ENCODE data around the gene MIOX. TPM values are rescaled to one million over a fixed set of nuclear protein-coding genes. Genes with fewer than 3 reads are reported as not detected.

MIOX gene
- total and polyA plus RNA-seq, 2 of the 13 experiments (the other 11 are each of a cell fraction or from before 2014, with no cell fraction given): 1.5 to 2.9 TPM

GRCh38 chr22:50530877-50531545, 44.4 kb downstream of the MIOX start (continued):
- TF ChIP-seq ZNF343 (CRISPR knock-in tag; IDR thresholded peaks at IDR 0.05) (no peak), HMG20A (CRISPR knock-in tag; IDR thresholded peaks at IDR 0.05; ENCODE audit: borderline replicate concordance) (no peak), AHDC1 (CRISPR knock-in tag; IDR thresholded peaks at IDR 0.05; ENCODE audit: borderline replicate concordance) (no peak), ZNF230 (CRISPR knock-in tag; IDR thresholded peaks at IDR 0.05) (no peak), RERE (CRISPR knock-in tag; IDR thresholded peaks at IDR 0.05; ENCODE audit: low read depth) (peak; percentile 9; the same call in 1 of the 2 replicates), HOXA9 (CRISPR knock-in tag; IDR thresholded peaks at IDR 0.05; ENCODE audit: borderline replicate concordance) (0 out of 2 replicates have a peak, but pooled peaks have one; percentile 21), RBM22 (optimal IDR thresholded peaks at IDR 0.05; ENCODE audit: low read length) (peak; percentile 23), ZNF564 (CRISPR knock-in tag; IDR thresholded peaks at IDR 0.05) (peak; percentile 16; the same call in 1 of the 2 replicates), ZNF770 (CRISPR knock-in tag; IDR thresholded peaks at IDR 0.05) (no peak), JUNB (CRISPR knock-in tag; IDR thresholded peaks at IDR 0.05; ENCODE audit: borderline replicate concordance) (no peak), NR1H2 (CRISPR knock-in tag; IDR thresholded peaks at IDR 0.05; ENCODE audit: borderline replicate concordance, low read depth) (no peak), TBX3 (IDR thresholded peaks at IDR 0.05; ENCODE audit: borderline replicate concordance) (no peak), DRAP1 (CRISPR knock-in tag; IDR thresholded peaks at IDR 0.05) (0 out of 2 replicates have a peak, but pooled peaks have one; percentile 49)
